H9 (cell line): Measurements from ENCODE around the gene TBL1X. TPM values are rescaled to one million over a fixed set of nuclear protein-coding genes. Genes with fewer than 3 reads are reported as not detected.

Experiments
- DNase-seq: peaks from one replicate; pipeline ENCODE4 v3.0.0-alpha.2; 2017
- H2AFZ ChIP-seq: one replicate; pipeline ENCODE4 v1.6.1; 2013; ENCODE audit warnings: mild to moderate bottlenecking, low read length, control low read depth, moderate library complexity
- H2AK5ac ChIP-seq: 2 replicates; pipeline ENCODE4 v1.6.1; 2013; ENCODE audit warnings: low read length, control low read depth, mixed read lengths; ENCODE audit not compliant: insufficient read length
- H2BK120ac ChIP-seq: one replicate; pipeline ENCODE4 v1.6.1; 2013; ENCODE audit warnings: low read depth, mild to moderate bottlenecking, low read length, control low read depth, inconsistent platforms; ENCODE audit not compliant: poor library complexity, severe bottlenecking
- H2BK12ac ChIP-seq: 2 replicates; pipeline ENCODE4 v1.6.1; 2013; ENCODE audit warnings: low read length, control low read depth, mixed read lengths, low read depth; ENCODE audit not compliant: insufficient read length
- H2BK15ac ChIP-seq: 2 replicates; pipeline ENCODE4 v1.6.1; 2013; ENCODE audit warnings: low read depth, low read length, control low read depth
- H2BK20ac ChIP-seq: one replicate; pipeline ENCODE4 v1.6.1; 2013; ENCODE audit warnings: low read depth, mild to moderate bottlenecking, low read length, control low read depth, inconsistent platforms; ENCODE audit not compliant: poor library complexity, severe bottlenecking
- H2BK5ac ChIP-seq: 2 replicates; pipeline ENCODE4 v1.6.1; 2013; ENCODE audit warnings: low read length, control low read depth, mixed read lengths; ENCODE audit not compliant: insufficient read length
- H3K14ac ChIP-seq: 2 replicates; pipeline ENCODE4 v1.6.1; 2013; ENCODE audit warnings: low read length, control low read depth; ENCODE audit not compliant: insufficient read depth
- H3K18ac ChIP-seq: 2 replicates; pipeline ENCODE4 v1.6.1; 2013; ENCODE audit warnings: low read depth, mild to moderate bottlenecking, mixed read lengths, low read length, control low read depth; ENCODE audit not compliant: insufficient read length
- H3K23ac ChIP-seq: 2 replicates; pipeline ENCODE4 v1.6.1; 2013; ENCODE audit warnings: low read length, control low read depth, mixed read lengths, low read depth; ENCODE audit not compliant: insufficient read length
- H3K23me2 ChIP-seq: 2 replicates; pipeline ENCODE4 v1.6.1; 2013; ENCODE audit warnings: low read depth, mild to moderate bottlenecking, mixed read lengths, low read length, control low read depth; ENCODE audit not compliant: insufficient read length, poor library complexity, severe bottlenecking
- H3K27ac ChIP-seq: 2 replicates; pipeline ENCODE4 v1.5.1; 2013; ENCODE audit warnings: low read length, control low read depth, mixed read lengths, low read depth; ENCODE audit not compliant: insufficient read length
- H3K27me3 ChIP-seq: 2 replicates; pipeline ENCODE4 v1.6.1; 2013; ENCODE audit warnings: low read length, control low read depth, inconsistent platforms; ENCODE audit not compliant: insufficient read depth
- H3K4ac ChIP-seq: 2 replicates; pipeline ENCODE4 v1.6.1; 2013; ENCODE audit warnings: low read depth, mild to moderate bottlenecking, control low read depth, inconsistent platforms, low read length, moderate library complexity
- H3K4me1 ChIP-seq: 2 replicates; pipeline ENCODE4 v1.6.1; 2013; ENCODE audit warnings: low read length, control low read depth, inconsistent platforms; ENCODE audit not compliant: insufficient read depth
- H3K4me2 ChIP-seq: 2 replicates; pipeline ENCODE4 v1.6.1; 2013; ENCODE audit warnings: low read length, control low read depth, mixed read lengths; ENCODE audit not compliant: insufficient read length, insufficient read depth
- H3K56ac ChIP-seq: 2 replicates; pipeline ENCODE4 v1.6.1; 2013; ENCODE audit warnings: low read depth, mild to moderate bottlenecking, mixed read lengths, low read length, control low read depth; ENCODE audit not compliant: insufficient read length
- H3K79me1 ChIP-seq: 2 replicates; pipeline ENCODE4 v1.6.1; 2013; ENCODE audit warnings: low read depth, mild to moderate bottlenecking, moderate library complexity, low read length, control low read depth, inconsistent platforms; ENCODE audit not compliant: insufficient read depth, poor library complexity, severe bottlenecking
- H3K79me2 ChIP-seq: 2 replicates; pipeline ENCODE4 v1.6.1; 2013; ENCODE audit warnings: low read length, control low read depth, inconsistent platforms; ENCODE audit not compliant: insufficient read depth
- H3K9ac ChIP-seq: 2 replicates; pipeline ENCODE4 v1.6.1; 2013; ENCODE audit warnings: low read length, control low read depth, mixed read lengths; ENCODE audit not compliant: insufficient read length; ENCODE audit errors: extremely low read depth
- H3K9me3 ChIP-seq: one replicate; pipeline ENCODE4 v1.6.1; 2013; ENCODE audit warnings: low read depth, low read length, inconsistent platforms; ENCODE audit not compliant: control insufficient read depth
- H3T11ph ChIP-seq: one replicate; pipeline ENCODE4 v1.6.1; 2013; ENCODE audit warnings: mild to moderate bottlenecking, low read length, control low read depth, inconsistent platforms
- H4K20me1 ChIP-seq: one replicate; pipeline ENCODE4 v1.6.1; 2013; ENCODE audit not compliant: control insufficient read depth, insufficient read length, insufficient read depth
- H4K5ac ChIP-seq: 2 replicates; pipeline ENCODE4 v1.6.1; 2013; ENCODE audit warnings: low read depth, mild to moderate bottlenecking, mixed read lengths, low read length, control low read depth; ENCODE audit not compliant: insufficient read length
- H4K8ac ChIP-seq: replicated peaks from 2 replicates; pipeline ENCODE4 v1.6.1; 2013; ENCODE audit warnings: low read length, control low read depth, mixed read lengths, low read depth; ENCODE audit not compliant: insufficient read length
- H4K91ac ChIP-seq: 2 replicates; pipeline ENCODE4 v1.6.1; 2013; ENCODE audit warnings: low read depth, mild to moderate bottlenecking, moderate library complexity, mixed read lengths, low read length, control low read depth; ENCODE audit not compliant: insufficient read length
- H3K27ac Mint-ChIP-seq, 3 experiments: 2 replicates in 2 of 3; 3 replicates in 1 of 3; pipeline ENCODE4 v1.8.0; 2020 to 2021; ENCODE audit warnings: mixed read lengths in 3 of 3, mild to moderate bottlenecking in 1 of 3, moderate library complexity in 1 of 3
- H3K27me3 Mint-ChIP-seq: 2 replicates; pipeline ENCODE4 v1.8.0; 2021; ENCODE audit warnings: low read depth, mild to moderate bottlenecking, moderate library complexity, mixed read lengths
- H3K36me3 Mint-ChIP-seq, 3 experiments: 2 replicates in 2 of 3; 3 replicates in 1 of 3; pipeline ENCODE4 v1.8.0; 2020 to 2021; ENCODE audit warnings: low read depth in 3 of 3, mixed read lengths in 3 of 3; ENCODE audit not compliant: insufficient read depth in 1 of 3
- H3K4me1 Mint-ChIP-seq, 2 experiments: 2 replicates each; pipeline ENCODE4 v1.8.0; 2020; ENCODE audit warnings: mixed read lengths in 2 of 2
- H3K4me3 Mint-ChIP-seq, 2 experiments: 2 replicates in 1 of 2; 3 replicates in 1 of 2; pipeline ENCODE4 v1.8.0; 2020 to 2021; ENCODE audit warnings: mild to moderate bottlenecking in 2 of 2, mixed read lengths in 2 of 2, moderate library complexity in 1 of 2
- H3K9me3 Mint-ChIP-seq, 2 experiments: 2 replicates in 1 of 2; 3 replicates in 1 of 2; pipeline ENCODE4 v1.8.0; 2020; ENCODE audit warnings: mild to moderate bottlenecking in 2 of 2, mixed read lengths in 2 of 2, moderate library complexity in 1 of 2
- CTCF ChIP-seq: fragments of 200-600 bp; sonication (generic); conservative IDR thresholded peaks from 3 replicates; pipeline ENCODE4 v1.8.0; 2021; ENCODE audit warnings: antibody characterized with exemption, mild to moderate bottlenecking
- WGBS: extraction: QIAGEN DNeasy Blood & Tissue Kit; methylation state at CpG from one replicate; pipeline ENCODE4 v1.1.7; 2013; ENCODE audit warnings: missing lambda C conversion rate, low lambda C conversion rate, mixed read lengths; ENCODE audit not compliant: insufficient read length; ENCODE audit errors: extremely low coverage; 5-methylcytosine and 5-hydroxymethylcytosine counted together
- total RNA-seq: library from RNA; stranded (reverse); gene quantifications from 2 replicates; pipeline ENCODE4 v1.2.1, GENCODE V29; 2021

The TBL1X gene
- total RNA-seq, 1 experiment from 2014 or later = 24.1 TPM

DNA sequence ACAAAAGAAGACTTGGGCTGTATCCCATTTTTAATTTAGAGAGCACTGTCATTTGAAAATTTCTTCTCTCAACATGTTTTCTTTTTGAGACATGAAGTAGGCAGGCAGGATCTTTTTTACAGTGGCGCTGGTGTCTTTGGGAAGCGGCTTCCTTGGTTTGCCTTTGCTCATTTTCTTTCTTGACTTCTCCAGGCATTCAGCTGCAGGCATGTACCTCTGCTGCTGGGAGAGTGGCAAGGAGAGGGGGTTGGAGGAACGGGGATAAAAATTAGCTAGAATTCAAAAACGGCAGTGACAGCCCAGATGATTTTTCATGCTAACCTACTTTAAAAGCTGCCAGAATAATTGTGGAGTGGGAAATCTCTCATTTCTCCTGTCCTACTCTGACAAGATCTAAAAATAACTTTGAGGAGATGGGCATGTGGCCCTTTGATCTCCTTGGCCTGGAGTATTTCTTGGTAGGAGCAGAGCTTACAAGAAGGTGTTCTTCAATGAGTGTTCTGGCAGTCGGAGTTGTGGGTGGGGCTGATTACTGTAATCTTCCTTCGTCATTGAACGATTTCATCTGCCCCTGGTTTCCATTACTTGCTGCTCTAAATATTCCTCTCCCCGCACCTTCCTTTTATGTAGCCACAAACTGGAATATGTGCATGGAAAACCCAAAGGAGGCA is 54.8 kb downstream of the TBL1X start:
- no peak overlapping the region for H3K4me3 Mint-ChIP-seq

More for the DNA sequence above, 54.8 kb downstream of the TBL1X start:
- no peak overlapping the region for H3K4me2 ChIP-seq
- H3K23me2 ChIP-seq = no peaks in the 10 kb centered on the region
- no peak overlapping the region for H4K5ac ChIP-seq
- no peak for DNase-seq
- H3K79me1 ChIP-seq = no peaks in the 10 kb centered on the region
- no peak overlapping the region for H3K4ac ChIP-seq
- WGBS = no CpG with 5 or more reads among the region's 8 CpGs
- peaks cover 2% of the 10 kb centered on the region; the same call in 1 of the 2 replicates for H3K79me2 ChIP-seq
- no peak overlapping the region for H2AK5ac ChIP-seq
- H2BK20ac ChIP-seq = no peak overlapping the region
- Mint-ChIP-seq H3K27ac (no peak overlapping the region), H3K36me3 (peaks cover 0 to 11% (median 0%) of the 10 kb centered on the region in 3 experiments; a peak in 3 of 7 replicates), H3K27me3 (peaks cover 2% of the 10 kb centered on the region; the same call in 1 of the 2 replicates), H3K4me1 (peaks cover 20 to 34% of the 10 kb centered on the region in 2 experiments), H3K9me3 (peaks cover 2 to 61% of the 10 kb centered on the region in 2 experiments; a peak in 3 of 5 replicates)
- no peak overlapping the region for H2BK120ac ChIP-seq
- H3K9me3 ChIP-seq = no peaks in the 10 kb centered on the region
- H4K8ac ChIP-seq = no peak overlapping the region
- no peak overlapping the region for H3K18ac ChIP-seq
- no peak overlapping the region for H3K14ac ChIP-seq
- no peak overlapping the region for H3T11ph ChIP-seq
- H2AFZ ChIP-seq = no peak overlapping the region
- no peak overlapping the region for H2BK12ac ChIP-seq
- no peak overlapping the region for H3K56ac ChIP-seq
- no peak overlapping the region for H4K91ac ChIP-seq
- no peak for TF ChIP-seq CTCF
- H2BK5ac ChIP-seq = no peak overlapping the region
- H3K27ac ChIP-seq = no peak overlapping the region
- H3K9ac ChIP-seq = no peak overlapping the region
- no peak overlapping the region for H2BK15ac ChIP-seq
- H3K27me3 ChIP-seq = no peaks in the 10 kb centered on the region
- H3K23ac ChIP-seq = no peak overlapping the region
- H3K4me1 ChIP-seq = no peaks in the 10 kb centered on the region; the same call in 1 of the 2 replicates
- H4K20me1 ChIP-seq = no peaks in the 10 kb centered on the region
